ENCODE results near the gene MVD. TPM values are rescaled to one million over a fixed set of nuclear protein-coding genes. Genes with fewer than 3 reads are reported as not detected.

Gene MVD
- total RNA-seq, 1 experiment from 2014 or later = 38.4 TPM

DNA sequence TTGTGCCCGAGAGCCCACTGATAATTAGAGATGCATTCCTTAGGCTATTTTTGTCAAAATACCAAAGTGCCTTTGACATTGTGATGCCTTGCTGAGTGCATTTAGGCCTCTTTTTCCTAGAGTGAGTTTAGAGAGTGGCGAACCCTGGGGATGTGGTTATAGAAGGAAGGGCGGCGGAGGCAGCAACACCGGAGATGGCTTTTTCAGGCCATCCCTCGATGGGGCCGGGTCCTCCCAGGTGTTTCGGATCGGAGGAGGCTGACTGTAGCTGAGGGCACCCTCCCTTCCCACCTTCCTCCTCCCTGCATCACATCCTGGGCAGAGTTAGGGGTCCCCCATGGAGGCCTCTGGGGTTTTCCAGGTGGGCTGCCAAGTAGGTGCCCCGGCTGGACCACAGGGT is 30.0 kb upstream of the MVD start:
- Histone ChIP-seq H3K4me3 (no peak overlapping the region), H3K27me3 (replicated peaks) (peaks cover 9% of the 10 kb centered on the region), H3K27ac (no peak overlapping the region), H3K4me1 (replicated peaks) (no peaks in the 10 kb centered on the region), H3K36me3 (peaks cover 9% of the 10 kb centered on the region), H3K9me3 (replicated peaks) (no peaks in the 10 kb centered on the region)
- no peak for DNase-seq (ENCODE audit: low read depth in 1 of 2, low spot score in 2 of 2)

DNA sequence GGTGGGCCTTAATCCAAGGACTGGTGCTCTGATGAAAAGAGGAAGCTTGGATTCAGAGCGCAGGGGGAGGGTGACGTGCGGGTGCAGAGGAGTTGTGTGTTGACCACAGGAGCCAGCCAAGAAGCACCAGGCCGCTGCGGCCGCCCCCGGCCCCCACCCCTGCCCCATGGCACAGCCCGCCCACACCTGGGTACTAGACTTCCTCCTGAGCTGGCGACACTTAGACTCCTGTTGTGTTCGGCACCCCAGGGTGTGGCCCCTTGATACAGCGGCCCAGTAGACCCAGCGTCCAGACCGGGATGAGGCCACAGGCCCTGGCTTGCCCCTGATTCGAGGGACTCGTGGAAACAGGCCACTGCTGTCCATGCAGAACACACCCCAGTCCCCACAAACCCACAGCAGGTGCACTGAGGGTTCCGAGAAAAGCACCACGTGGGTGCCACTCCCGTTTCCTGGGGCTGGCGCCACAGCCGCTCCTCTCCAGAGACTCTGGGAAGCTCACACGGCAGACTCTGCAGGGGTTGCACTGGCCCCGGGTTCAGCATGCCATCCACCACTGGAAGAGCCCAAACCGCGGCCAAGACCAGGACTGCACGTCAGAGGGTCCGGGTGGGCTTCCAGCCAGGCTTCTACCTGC is 29.2 kb upstream of the MVD start:
- no peaks in the 10 kb centered on the region for H3K4me1 ChIP-seq (replicated peaks)
- H3K27me3 ChIP-seq (replicated peaks) = peaks cover 17% of the 10 kb centered on the region
- no peaks in the 10 kb centered on the region for H3K9me3 ChIP-seq (replicated peaks)
- peaks cover under 1% of the 10 kb centered on the region for H3K36me3 ChIP-seq
- H3K27ac ChIP-seq = no peak overlapping the region
- DNase-seq (ENCODE audit: low read depth in 1 of 2, low spot score in 2 of 2) = no peak
- H3K4me3 ChIP-seq = no peak overlapping the region

DNA sequence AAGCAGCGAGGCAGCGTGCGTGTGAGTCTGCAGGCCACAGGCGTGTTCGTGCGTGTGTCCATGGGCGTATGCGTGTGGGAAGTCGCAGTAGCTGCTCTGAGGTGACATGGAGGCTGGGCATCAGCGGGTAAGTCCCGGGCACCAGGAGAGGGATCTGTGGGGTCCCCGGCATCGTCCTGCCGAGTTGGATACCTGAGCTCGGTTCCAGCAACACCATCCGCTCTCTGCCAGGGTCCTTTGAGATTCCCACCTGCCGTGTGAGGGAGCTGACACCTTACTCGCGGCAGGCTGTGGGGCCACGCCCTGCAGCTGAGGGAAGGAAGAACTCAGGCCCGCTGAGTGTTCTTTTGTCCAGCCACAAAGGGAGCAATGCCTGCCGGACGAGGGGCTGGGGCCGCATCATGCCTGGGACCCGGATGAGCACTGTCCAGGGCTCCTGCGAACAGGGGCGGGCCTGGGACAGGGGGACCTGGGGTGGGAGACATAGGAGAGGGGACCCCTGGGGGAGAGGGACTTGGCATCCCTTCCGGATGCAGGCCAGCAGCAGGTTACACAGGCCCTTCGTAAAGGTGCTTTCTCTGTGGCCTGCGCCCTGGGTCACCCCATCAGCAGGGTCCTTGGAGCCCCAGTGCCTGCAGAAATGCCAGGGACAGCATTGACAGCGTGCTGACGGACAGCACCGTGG is 28.4 kb upstream of the MVD start:
- Histone ChIP-seq H3K9me3 (replicated peaks) (no peaks in the 10 kb centered on the region), H3K27me3 (replicated peaks) (peaks cover 25% of the 10 kb centered on the region), H3K27ac (no peak overlapping the region), H3K4me1 (replicated peaks) (peaks cover 5% of the 10 kb centered on the region), H3K4me3 (no peak overlapping the region), H3K36me3 (no peaks in the 10 kb centered on the region; the same call in 1 of the 2 replicates)
- DNase-seq (ENCODE audit: low read depth in 1 of 2, low spot score in 2 of 2) = no peak

DNA sequence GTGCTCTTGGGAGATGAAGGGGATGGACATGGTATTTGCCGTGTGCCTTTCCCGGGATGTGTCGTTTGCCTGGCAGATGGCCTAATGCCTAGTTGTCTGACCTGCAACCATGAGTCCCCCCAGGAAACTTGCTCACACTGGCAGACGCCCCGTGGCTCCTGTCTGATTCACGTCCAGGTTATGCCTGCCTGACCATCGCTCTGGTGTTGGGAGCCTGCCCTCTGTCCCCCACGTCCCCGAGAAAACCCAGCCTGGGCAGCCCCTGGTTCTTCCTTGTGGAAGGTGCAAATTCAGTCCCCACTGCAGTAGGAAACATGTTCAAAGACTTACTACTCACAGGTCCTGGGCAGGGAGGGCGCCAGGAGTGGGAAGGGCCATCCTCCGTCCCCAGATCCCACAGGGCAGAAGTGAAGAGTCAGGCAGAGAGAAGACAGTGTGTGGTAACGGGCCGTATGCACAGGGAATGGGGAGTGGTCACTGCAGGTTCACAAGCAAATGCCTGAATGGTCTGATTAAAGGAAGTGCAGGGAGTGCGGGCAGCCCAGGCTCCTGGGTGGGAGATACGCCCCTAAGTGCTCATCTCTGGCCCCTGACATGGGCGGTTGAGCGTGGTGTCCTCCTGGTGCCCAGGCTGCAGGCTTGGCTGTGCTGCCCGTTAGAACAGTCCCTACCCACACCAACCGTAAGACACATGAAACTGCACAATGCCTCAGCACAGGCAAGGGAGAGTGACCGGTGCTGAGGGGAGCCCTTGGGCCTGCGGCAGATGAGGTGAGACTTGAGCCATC is 27.6 kb upstream of the MVD start:
- no peak for DNase-seq (ENCODE audit: low read depth in 1 of 2, low spot score in 2 of 2)
- H3K27me3 ChIP-seq (replicated peaks) = peaks cover 32% of the 10 kb centered on the region
- no peak overlapping the region for H3K27ac ChIP-seq
- no peaks in the 10 kb centered on the region for H3K36me3 ChIP-seq
- H3K9me3 ChIP-seq (replicated peaks) = no peaks in the 10 kb centered on the region
- H3K4me1 ChIP-seq (replicated peaks) = peaks cover 13% of the 10 kb centered on the region
- H3K4me3 ChIP-seq = no peak overlapping the region

DNA sequence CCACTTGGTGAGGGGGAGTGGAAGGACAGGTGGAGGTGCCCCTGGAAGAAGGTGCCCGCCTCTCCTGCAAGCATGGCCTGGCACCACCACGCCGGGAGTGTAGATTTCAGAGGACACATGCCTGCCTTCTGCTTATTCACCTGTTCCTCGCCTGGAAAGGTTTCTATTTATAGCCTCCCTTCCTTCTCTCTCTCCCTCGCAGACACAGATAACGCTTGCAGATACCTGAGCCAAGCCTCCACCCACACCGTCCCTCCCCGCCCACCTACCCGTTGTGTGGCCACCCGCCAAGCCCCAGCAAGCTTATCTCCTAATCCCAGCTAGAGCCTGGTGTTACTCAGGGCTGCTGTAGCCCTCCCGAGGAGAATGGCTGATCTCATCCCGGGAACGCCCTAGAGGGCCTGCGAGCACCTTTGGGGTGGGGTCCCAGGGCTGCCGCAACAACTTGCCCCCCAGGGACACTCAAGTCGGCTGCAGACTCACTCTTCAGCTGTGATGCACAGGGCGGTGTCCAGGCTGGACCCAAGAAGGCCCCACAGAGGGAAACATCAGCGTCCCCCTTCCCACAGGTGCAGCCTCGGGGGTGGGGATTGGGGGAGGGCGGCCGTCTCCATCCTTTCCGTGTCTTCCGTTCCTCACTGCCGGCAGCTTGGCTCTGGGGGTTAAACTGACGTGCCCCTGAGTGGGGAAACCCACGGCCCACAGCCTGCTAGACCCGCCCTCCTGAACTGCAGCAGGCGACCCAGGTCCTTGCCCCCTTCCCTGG is 25.3 kb upstream of the MVD start:
- Histone ChIP-seq H3K27ac (no peak overlapping the region), H3K4me1 (replicated peaks) (peaks cover 21% of the 10 kb centered on the region), H3K36me3 (no peaks in the 10 kb centered on the region), H3K9me3 (replicated peaks) (no peaks in the 10 kb centered on the region), H3K27me3 (replicated peaks) (peaks cover 41% of the 10 kb centered on the region), H3K4me3 (no peak overlapping the region)
- DNase-seq (ENCODE audit: low read depth in 1 of 2, low spot score in 2 of 2) = no peak

DNA sequence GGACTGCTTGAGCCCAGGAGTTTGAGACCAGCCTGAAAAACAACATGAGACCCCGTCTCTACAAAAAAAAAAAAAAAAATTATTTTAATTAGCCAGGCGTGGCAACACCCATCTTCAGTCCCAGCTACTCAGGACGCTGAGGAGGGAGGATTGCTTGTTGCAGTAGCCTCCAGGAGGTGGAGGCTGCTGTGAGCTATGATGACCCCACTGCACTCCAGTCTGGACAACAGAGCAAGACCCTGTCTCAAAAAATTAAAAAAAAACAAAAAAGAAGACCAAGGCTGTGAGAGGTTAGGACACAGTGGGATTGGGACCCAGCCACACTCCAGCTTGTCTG is 24.8 kb upstream of the MVD start:
- Histone ChIP-seq H3K36me3 (no peaks in the 10 kb centered on the region), H3K27ac (no peak overlapping the region), H3K4me3 (no peak overlapping the region), H3K4me1 (replicated peaks) (peaks cover 21% of the 10 kb centered on the region), H3K27me3 (replicated peaks) (peaks cover 41% of the 10 kb centered on the region), H3K9me3 (replicated peaks) (no peaks in the 10 kb centered on the region)
- no peak for DNase-seq (ENCODE audit: low read depth in 1 of 2, low spot score in 2 of 2)

DNA sequence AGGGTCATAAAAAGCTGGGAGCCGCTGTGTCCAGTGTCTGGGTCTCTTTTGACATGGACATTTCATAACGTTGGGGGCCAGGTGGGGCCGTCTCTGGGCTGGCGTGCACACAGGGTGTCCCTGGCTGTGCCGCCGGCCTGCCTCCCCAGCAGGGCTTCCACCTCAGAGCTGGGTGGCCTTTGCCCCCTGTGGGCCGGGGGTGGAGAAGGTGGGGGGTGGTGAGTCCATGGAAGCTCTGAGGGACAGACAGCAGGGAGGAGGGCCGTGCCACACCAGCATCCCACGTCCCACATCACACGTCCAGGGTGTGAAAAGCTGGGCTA is 24.3 kb upstream of the MVD start:
- no peak overlapping the region for H3K4me3 ChIP-seq
- no peaks in the 10 kb centered on the region for H3K9me3 ChIP-seq (replicated peaks)
- DNase-seq (ENCODE audit: low read depth in 1 of 2, low spot score in 2 of 2) = no peak
- H3K27me3 ChIP-seq (replicated peaks) = peaks cover 41% of the 10 kb centered on the region
- H3K27ac ChIP-seq = no peak overlapping the region
- H3K4me1 ChIP-seq (replicated peaks) = peaks cover 21% of the 10 kb centered on the region
- H3K36me3 ChIP-seq = no peaks in the 10 kb centered on the region

DNA sequence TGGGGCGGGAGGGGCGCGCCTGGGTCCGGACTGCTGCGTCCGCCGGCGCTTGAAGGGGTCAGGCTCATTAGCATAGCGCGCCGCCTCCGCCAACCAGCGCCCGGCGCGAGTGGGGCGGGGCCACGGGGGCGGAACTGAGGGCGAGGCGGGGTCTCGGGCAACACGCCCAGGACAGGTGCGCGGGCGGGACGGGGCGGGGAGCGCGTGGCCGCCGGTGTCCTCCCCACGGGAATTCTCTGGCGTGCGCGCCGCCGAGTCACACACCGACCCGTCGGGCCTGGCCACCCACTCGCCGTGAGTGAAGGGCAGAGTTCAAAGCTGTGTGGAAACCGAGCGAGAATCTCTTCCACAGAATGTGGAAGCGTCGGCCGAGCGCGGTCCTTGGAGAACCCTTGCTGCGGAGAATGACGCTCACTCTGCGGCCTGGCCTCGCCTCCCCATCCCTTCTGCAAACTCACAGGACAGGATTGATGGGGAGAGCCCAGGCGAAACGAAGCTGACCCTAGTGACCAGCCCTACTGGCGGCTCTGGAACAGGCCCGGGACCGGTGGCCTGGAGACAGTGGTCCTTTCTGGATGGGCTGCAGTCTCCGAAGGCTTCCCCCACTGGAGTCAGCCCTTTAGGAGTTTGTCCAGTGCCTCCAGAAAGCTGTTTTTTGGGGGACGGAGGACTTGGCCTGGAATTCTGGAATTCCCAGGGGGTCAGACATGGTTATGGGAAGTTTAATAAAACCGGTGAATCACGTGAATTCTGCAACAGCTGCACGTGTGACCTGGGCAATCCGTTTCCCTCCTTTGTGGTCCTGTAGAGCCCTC is 23.8 kb upstream of the MVD start, which contains the start of gene SNAI3:
Gene SNAI3 (minus strand): TSS at position 69 of the 815 bp plus-strand sequence. CDS start 101 bp downstream, outside the sequence.
- Histone ChIP-seq H3K4me1 (replicated peaks) (peaks cover 21% of the 10 kb centered on the region), H3K27me3 (replicated peaks) (peaks cover 41% of the 10 kb centered on the region)
- DNase-seq (ENCODE audit: low read depth in 1 of 2, low spot score in 2 of 2) = no peak

DNA sequence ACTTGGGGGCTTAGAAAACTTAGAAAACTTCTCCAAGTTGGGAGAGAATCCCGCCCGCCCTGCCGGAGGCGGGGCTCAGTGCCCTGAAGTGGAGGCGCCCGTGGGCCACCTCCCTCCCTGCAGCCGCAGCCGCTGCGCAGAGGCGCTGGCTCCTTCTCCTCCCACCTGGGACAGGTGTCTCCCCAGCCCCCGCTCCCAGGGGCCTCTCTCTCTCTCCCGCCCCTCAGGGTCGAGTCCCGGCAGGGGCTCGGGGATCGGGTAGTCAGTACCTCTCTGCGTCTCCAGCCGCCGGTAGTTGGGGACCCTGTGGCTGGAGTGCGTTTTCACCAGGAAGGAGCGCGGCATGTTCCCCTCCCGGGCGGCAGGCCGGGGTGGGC is 23.2 kb upstream of the MVD start:
- Histone ChIP-seq H3K27ac (no peak overlapping the region), H3K27me3 (replicated peaks) (peaks cover 41% of the 10 kb centered on the region), H3K4me3 (peak overlapping the region; percentile 24), H3K9me3 (replicated peaks) (no peaks in the 10 kb centered on the region), H3K36me3 (no peaks in the 10 kb centered on the region), H3K4me1 (replicated peaks) (peaks cover 21% of the 10 kb centered on the region)
- DNase-seq (ENCODE audit: low read depth in 1 of 2, low spot score in 2 of 2) = no peak

More for the DNA sequence above, 23.8 kb upstream of the MVD start, which contains the start of gene SNAI3:
- no peaks in the 10 kb centered on the region for H3K36me3 ChIP-seq
- peak within 1 kb of the TSS; percentile 24 for H3K4me3 ChIP-seq
- no peaks in the 10 kb centered on the region for H3K9me3 ChIP-seq (replicated peaks)
- no peak within 1 kb of the TSS for H3K27ac ChIP-seq

DNA sequence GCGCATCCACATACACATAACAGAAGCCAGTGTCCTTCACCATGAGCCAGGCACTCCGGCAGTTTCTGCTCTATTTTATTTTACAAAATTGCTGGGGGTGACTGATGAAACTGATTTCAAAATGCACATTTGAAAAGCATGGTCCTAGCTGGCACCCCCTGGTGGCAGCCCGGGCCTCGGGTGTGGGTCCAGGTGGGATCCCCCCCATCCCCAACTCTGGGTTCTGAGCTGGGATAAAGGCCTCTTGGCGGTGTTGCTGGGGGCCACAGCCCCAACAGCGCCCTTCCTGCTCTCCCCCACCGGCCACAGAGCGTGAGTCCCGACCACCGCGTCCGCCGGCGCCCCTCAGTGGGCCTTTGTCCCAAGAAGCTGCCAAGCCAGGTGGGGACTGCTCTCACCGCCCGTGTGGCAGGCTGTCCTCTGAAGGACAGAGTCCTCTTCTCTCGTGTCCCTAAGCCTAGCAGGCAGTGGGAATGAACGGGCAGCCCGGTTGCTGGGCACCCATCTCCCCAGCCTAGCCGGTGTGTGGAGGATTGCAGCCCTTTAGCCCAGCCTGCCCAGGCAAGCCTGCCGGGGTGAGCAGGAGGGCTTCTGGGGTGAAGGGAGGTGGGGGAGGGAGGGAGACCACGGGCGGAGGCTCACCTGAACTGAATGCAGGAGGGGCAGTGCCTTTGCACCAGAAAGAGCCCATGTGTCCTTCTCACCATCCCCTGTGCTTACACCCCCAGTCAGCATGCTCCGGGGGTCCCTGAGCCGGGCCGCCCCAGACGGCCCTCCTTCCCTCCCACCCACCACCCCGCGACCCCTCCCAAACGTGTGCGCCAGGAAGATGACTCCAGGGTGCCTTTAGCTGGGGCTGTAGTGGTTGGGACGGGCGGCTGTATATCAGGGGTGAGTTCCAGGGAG is 22.5 kb upstream of the MVD start:
- DNase-seq (ENCODE audit: low read depth in 1 of 2, low spot score in 2 of 2) = peak; percentile 35 to 51
- Histone ChIP-seq H3K36me3 (no peaks in the 10 kb centered on the region), H3K4me3 (no peak overlapping the region), H3K27ac (no peak overlapping the region), H3K9me3 (replicated peaks) (no peaks in the 10 kb centered on the region), H3K4me1 (replicated peaks) (peaks cover 21% of the 10 kb centered on the region), H3K27me3 (replicated peaks) (peaks cover 41% of the 10 kb centered on the region)

DNA sequence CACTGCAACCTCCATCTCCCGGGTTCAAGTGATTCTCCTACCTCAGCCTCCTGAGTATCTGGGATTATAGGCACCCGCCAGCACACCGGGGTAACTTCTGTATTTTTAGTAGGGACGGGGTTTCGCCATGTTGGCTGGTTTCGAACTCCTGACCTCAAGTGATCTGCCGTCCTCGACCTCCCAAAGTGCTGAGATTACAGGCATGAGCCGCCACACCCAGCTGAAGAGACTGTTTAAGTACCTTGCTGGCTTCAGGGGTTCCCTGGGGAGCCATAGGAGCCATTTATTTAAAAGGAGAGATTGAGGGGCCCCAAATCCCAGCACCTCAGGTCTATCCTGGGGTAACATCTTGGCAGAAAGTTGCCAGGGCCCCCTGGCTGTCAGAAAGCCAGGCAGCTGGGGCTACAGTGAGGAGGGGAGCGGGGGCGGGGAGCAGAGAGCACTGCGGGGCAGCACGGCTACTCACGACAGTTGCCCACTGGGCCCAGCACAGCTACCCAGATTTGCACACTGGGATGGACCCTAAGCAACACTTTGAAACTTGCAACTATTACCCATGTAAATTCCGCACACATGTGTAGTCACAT is 21.8 kb upstream of the MVD start:
- H3K9me3 ChIP-seq (replicated peaks) = no peaks in the 10 kb centered on the region
- H3K4me3 ChIP-seq = no peak overlapping the region
- H3K4me1 ChIP-seq (replicated peaks) = peaks cover 21% of the 10 kb centered on the region
- H3K27me3 ChIP-seq (replicated peaks) = peaks cover 41% of the 10 kb centered on the region
- H3K27ac ChIP-seq = no peak overlapping the region
- H3K36me3 ChIP-seq = no peaks in the 10 kb centered on the region
- peak in 1 of 2 experiments; percentile 40 for DNase-seq (ENCODE audit: low read depth in 1 of 2, low spot score in 2 of 2)

All from SJSA1 (cell line).